GM12892 (cell line): Measurements from ENCODE around the gene MCCC1.

Source experiments
- POLR2A ChIP-seq: IDR thresholded peaks from 2 replicates; pipeline ENCODE4 v1.6.1; 2011; ENCODE audit warnings: low read depth, low read length, control low read depth
- POLR2AphosphoS5 ChIP-seq: IDR thresholded peaks from 2 replicates; pipeline ENCODE4 v1.6.1; 2011; ENCODE audit warnings: low read depth, low read length, control low read depth

- TF ChIP-seq POLR2A (no peak), POLR2AphosphoS5 (no peak)
These were observed 525 bp upstream of the MCCC1 start for GRCh38 chr3:183099838-183100204.
